Endothelial cell of umbilical vein (primary cell): Measurements from ENCODE around the gene PDGFRA. TPM values are rescaled to one million over a fixed set of nuclear protein-coding genes. Genes with fewer than 3 reads are reported as not detected.

Source experiments
- BruUV-seq: library from RNA; stranded (reverse); fragments of 400-500 nt; replicated peaks from 2 replicates; lab custom pipeline; 2021; lab: Mats Ljungman, UMichigan
- CTCF ChIA-PET: fragments of 300-600, 350-600 bp; sonication (Branson Sonifier 250); formaldehyde crosslinking; loops from one replicate; lab custom pipeline; 2021; ENCODE audit warnings: antibody characterized with exemption, inconsistent platforms; lab: Charles Lee
- POLR2A ChIA-PET: fragments of 300-600, 350-600 bp; sonication (Branson Sonifier 250); formaldehyde crosslinking; loops from one replicate; lab custom pipeline; 2021; ENCODE audit warnings: antibody characterized with exemption, inconsistent platforms; lab: Charles Lee
- DNase-seq: peaks from one replicate; pipeline ENCODE4 v3.0.0-alpha.2; 2011; ENCODE audit warnings: low read depth, low spot score
- FAIRE-seq: peaks from 2 replicates; lab custom pipeline; 2011; peaks lifted over from hg19 to GRCh38; lab: Jason Lieb, UNC
- H2AFZ ChIP-seq: 2 replicates; pipeline ENCODE4 v1.6.0; 2012; ENCODE audit warnings: low read depth, low read length, control low read depth, inconsistent platforms
- H3K27ac ChIP-seq: 2 replicates; pipeline ENCODE4 v1.5.1; 2011; ENCODE audit warnings: low read depth, mild to moderate bottlenecking, control low read depth, low read length, moderate library complexity; ENCODE audit not compliant: insufficient read depth
- H3K27me3 ChIP-seq, 2 experiments: 2 replicates each; pipeline versions ENCODE4 v1.6.0 to v1.6.1; 2011; ENCODE audit warnings: low read length in 2 of 2, mixed read lengths in 1 of 2; ENCODE audit not compliant: control insufficient read depth in 2 of 2, insufficient read depth in 2 of 2
- H3K36me3 ChIP-seq, 2 experiments: 2 replicates in 1 of 2; 3 replicates in 1 of 2; pipeline ENCODE4 v1.5.1; 2011; ENCODE audit warnings: low read length in 2 of 2, mild to moderate bottlenecking in 1 of 2, moderate library complexity in 1 of 2; ENCODE audit not compliant: control insufficient read depth in 2 of 2, insufficient read depth in 2 of 2; ENCODE audit errors: extremely low read depth in 1 of 2
- H3K4me1 ChIP-seq: 3 replicates; pipeline ENCODE4 v1.5.1; 2011; ENCODE audit warnings: mild to moderate bottlenecking, low read length; ENCODE audit not compliant: control insufficient read depth, insufficient read depth; ENCODE audit errors: extremely low read depth
- H3K4me2 ChIP-seq: 2 replicates; pipeline ENCODE4 v1.6.1; 2011; ENCODE audit warnings: low read length, control low read depth, mixed read lengths; ENCODE audit not compliant: insufficient read depth
- H3K4me3 ChIP-seq, 3 experiments: fragments of 200-600 bp in 1 of 3; sonication (generic), shearing (Covaris generic) in 1 of 3; replicated peaks in 1 of 3; 2 replicates each; pipeline ENCODE4 v1.5.1; 2011 to 2016; ENCODE audit warnings: control low read depth in 3 of 3, low read length in 3 of 3, mild to moderate bottlenecking in 2 of 3, inconsistent platforms in 1 of 3, low read depth in 1 of 3, moderate library complexity in 1 of 3; ENCODE audit not compliant: insufficient read depth in 1 of 3
- H3K79me2 ChIP-seq: 2 replicates; pipeline ENCODE4 v1.6.0; 2012; ENCODE audit warnings: low read length, inconsistent platforms; ENCODE audit not compliant: control insufficient read depth, insufficient read depth
- H3K9ac ChIP-seq: replicated peaks from 2 replicates; pipeline ENCODE3; 2011; ENCODE audit warnings: low read length, control low read depth; ENCODE audit not compliant: insufficient read depth; ENCODE audit errors: extremely low read depth
- H3K9me1 ChIP-seq: replicated peaks from 3 replicates; pipeline ENCODE4 v1.6.0; 2011; ENCODE audit warnings: mild to moderate bottlenecking, low read length; ENCODE audit not compliant: control insufficient read depth, insufficient read depth; ENCODE audit errors: extremely low read depth
- H3K9me3 ChIP-seq: replicated peaks from 2 replicates; pipeline ENCODE4 v1.5.1; 2012; ENCODE audit warnings: low read length, inconsistent platforms; ENCODE audit not compliant: control insufficient read depth, insufficient read depth
- H4K20me1 ChIP-seq: replicated peaks from 2 replicates; pipeline ENCODE3; 2011; ENCODE audit warnings: mild to moderate bottlenecking, low read length; ENCODE audit not compliant: control insufficient read depth, insufficient read depth; ENCODE audit errors: extremely low read depth
- EZH2 ChIP-seq: IDR thresholded peaks from 2 replicates; pipeline ENCODE4 v1.6.1; 2012; ENCODE audit warnings: borderline replicate concordance, low read depth, mild to moderate bottlenecking, moderate library complexity, low read length, inconsistent platforms; ENCODE audit not compliant: severe bottlenecking
- FOS ChIP-seq: IDR thresholded peaks from 2 replicates; pipeline ENCODE4 v1.6.1; 2011; ENCODE audit warnings: mild to moderate bottlenecking, low read length, moderate library complexity, borderline replicate concordance; ENCODE audit not compliant: insufficient read depth
- GATA2 ChIP-seq: IDR thresholded peaks from 2 replicates; pipeline ENCODE4 v1.7.0; 2011; ENCODE audit warnings: low read depth, mild to moderate bottlenecking, moderate library complexity, mixed read lengths, low read length; ENCODE audit not compliant: insufficient read length, insufficient read depth
- JUN ChIP-seq: IDR thresholded peaks from 2 replicates; pipeline ENCODE4 v1.6.1; 2011; ENCODE audit warnings: borderline replicate concordance, low read depth; ENCODE audit not compliant: insufficient read length, insufficient read depth
- MAX ChIP-seq: IDR thresholded peaks from 2 replicates; pipeline ENCODE4 v1.6.1; 2011; ENCODE audit not compliant: insufficient read depth, insufficient read length
- MYC ChIP-seq: IDR thresholded peaks from one replicate; pipeline ENCODE4 v1.6.1; 2011; ENCODE audit warnings: mild to moderate bottlenecking, low read depth, low read length
- POLR2A ChIP-seq: IDR thresholded peaks from 2 replicates; pipeline ENCODE4 v1.6.1; 2012; ENCODE audit warnings: low read depth, mild to moderate bottlenecking, control low read depth, low read length
- POLR2AphosphoS5 ChIP-seq: IDR thresholded peaks from 2 replicates; pipeline ENCODE4 v1.6.1; 2012; ENCODE audit warnings: low read depth, mild to moderate bottlenecking, control low read depth, low read length, moderate library complexity; ENCODE audit not compliant: insufficient read depth
- dilution Hi-C: fragments of 300-500 bp; cut with MboI; formaldehyde crosslinking; loops from one replicate; pipeline ENCODE4 v1.15.0; 2019; ENCODE audit warnings: low sequenced_read_pairs; ENCODE audit not compliant: extremely low pct_ligation_motif_present
- intact Hi-C: fragments of 100-400 bp; cut with micrococcal nuclease; formaldehyde crosslinking; loops from one replicate; pipeline ENCODE4 v1.10.0; 2022
- polyA plus RNA-seq, 4 experiments: library from polyadenylated mRNA; depleted of rRNA in 3 of 4; stranded (reverse) in 3 of 4; unstranded in 1 of 4; fragments of >200 nt; gene quantifications; 2 replicates each; pipeline versions ENCODE4 v1.2.1 to v1.2.3, GENCODE V29; 2011 to 2012; ENCODE audit warnings: missing spikeins in 1 of 4
- total RNA-seq: library from RNA; stranded (reverse); gene quantifications from 2 replicates; pipeline ENCODE4 v1.2.3, GENCODE V29; 2021
- TF ChIP-seq, protein P1 (sequence below), 2 donors: IDR thresholded peaks; 1 replicate in 1 of 2; 2 replicates in 1 of 2; pipeline ENCODE4 v1.5.1; 2011; ENCODE audit warnings: low read length in 2 of 2, mild to moderate bottlenecking in 2 of 2, moderate library complexity in 2 of 2, control low read depth in 1 of 2, inconsistent platforms in 1 of 2, low read depth in 1 of 2; ENCODE audit not compliant: insufficient read depth in 1 of 2; ENCODE audit errors: extremely low read depth in 1 of 2

The PDGFRA gene
- total and polyA plus RNA-seq, 2 donors (not counting 3 experiments of a cell fraction or from before 2014, with no cell fraction given) = 0.19 to 0.55 TPM

DNA sequence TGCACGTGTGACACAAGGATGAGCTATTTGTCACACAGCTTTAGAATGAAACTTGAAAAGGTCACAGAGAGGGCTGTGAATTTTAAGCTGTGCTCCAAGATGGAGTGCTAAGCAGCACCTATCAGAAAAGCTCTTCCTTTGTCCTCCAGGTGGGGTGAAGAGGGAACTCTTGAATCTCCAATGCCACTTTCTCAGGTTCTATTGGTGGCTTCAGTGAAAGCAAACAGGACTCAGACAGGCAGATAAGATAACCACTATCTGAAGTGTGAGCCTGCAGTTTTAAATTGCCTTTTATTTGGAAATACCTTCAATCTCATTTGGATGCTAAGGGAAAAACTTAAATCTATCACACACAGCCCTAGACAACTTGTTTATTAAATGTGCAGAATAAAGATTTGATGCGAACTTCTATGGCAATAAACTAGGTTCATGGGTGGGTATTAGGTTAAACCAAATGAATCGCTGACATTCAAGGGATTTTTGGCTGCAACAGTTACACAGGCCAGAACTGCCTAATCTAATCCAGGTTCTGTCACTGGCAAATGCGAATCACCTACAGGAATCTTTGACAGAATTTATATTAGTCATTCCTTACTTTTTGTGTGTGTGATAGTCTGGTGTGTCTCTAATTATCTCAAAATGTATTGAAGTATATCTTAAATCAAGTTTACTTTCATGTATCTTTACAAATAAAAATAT, 13.6 kb upstream of the PDGFRA start:
- POLR2A ChIA-PET = no interaction called here
- dilution Hi-C loops = loop anchor here (25.0 kb wide), 1 partner anchor 278 kb away; no protein-coding TSS in a partner anchor
- Histone ChIP-seq H3K4me3 (no peak overlapping the region), H3K9me3 (no peaks in the 10 kb centered on the region), H3K9me1 (no peaks in the 10 kb centered on the region), H3K36me3 (no peaks in the 10 kb centered on the region), H3K4me1 (peaks cover 2% of the 10 kb centered on the region), H3K79me2 (no peaks in the 10 kb centered on the region), H3K9ac (no peak overlapping the region), H3K27ac (no peak overlapping the region), H3K4me2 (no peak overlapping the region), H2AFZ (no peak overlapping the region), H3K27me3 (peaks cover 0 to 3% of the 10 kb centered on the region in 2 experiments), H4K20me1 (no peaks in the 10 kb centered on the region)
- no peak for TF ChIP-seq MYC
- TF ChIP-seq POLR2A = no peak
- TF ChIP-seq, protein P1, sequence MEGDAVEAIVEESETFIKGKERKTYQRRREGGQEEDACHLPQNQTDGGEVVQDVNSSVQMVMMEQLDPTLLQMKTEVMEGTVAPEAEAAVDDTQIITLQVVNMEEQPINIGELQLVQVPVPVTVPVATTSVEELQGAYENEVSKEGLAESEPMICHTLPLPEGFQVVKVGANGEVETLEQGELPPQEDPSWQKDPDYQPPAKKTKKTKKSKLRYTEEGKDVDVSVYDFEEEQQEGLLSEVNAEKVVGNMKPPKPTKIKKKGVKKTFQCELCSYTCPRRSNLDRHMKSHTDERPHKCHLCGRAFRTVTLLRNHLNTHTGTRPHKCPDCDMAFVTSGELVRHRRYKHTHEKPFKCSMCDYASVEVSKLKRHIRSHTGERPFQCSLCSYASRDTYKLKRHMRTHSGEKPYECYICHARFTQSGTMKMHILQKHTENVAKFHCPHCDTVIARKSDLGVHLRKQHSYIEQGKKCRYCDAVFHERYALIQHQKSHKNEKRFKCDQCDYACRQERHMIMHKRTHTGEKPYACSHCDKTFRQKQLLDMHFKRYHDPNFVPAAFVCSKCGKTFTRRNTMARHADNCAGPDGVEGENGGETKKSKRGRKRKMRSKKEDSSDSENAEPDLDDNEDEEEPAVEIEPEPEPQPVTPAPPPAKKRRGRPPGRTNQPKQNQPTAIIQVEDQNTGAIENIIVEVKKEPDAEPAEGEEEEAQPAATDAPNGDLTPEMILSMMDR (IDR thresholded peaks at IDR 0.05; ENCODE audit: extremely low read depth in 1 of 2, insufficient read depth in 1 of 2, low read depth in 1 of 2, low read length in 2 of 2) = no peak
- no peak for TF ChIP-seq MAX
- TF ChIP-seq FOS = no peak
- no peak for TF ChIP-seq JUN
- no peak for TF ChIP-seq POLR2AphosphoS5
- no peak for TF ChIP-seq GATA2
- TF ChIP-seq EZH2 = no peak
- no peak for FAIRE-seq
- intact Hi-C loops = loop anchor here (2.0 to 5.0 kb wide), 3 partner anchors 151 to 223 kb away; partner anchors contain the start of gene CHIC2
- DNase-seq = no peak
- no TSS peak for BruUV-seq
- CTCF ChIA-PET = interaction anchor here (1.0 to 9.3 kb wide), 4 partner anchors 139 to 1199 kb away, joined by 3 to 162 read pairs (median 48); no protein-coding TSS in a partner anchor
